GM12801 (cell line): ENCODE data around the gene DTHD1.

Source experiments
- CTCF ChIP-seq: IDR thresholded peaks from one replicate; pipeline ENCODE4 v1.5.1; 2011; ENCODE audit warnings: control low read depth; ENCODE audit not compliant: insufficient read length; ENCODE audit errors: extremely low read depth

The DTHD1 gene

GRCh38 chr4:36320117-36320896 lies 38.9 kb downstream of the DTHD1 start:
- no peak for TF ChIP-seq CTCF

GRCh38 chr4:36321176-36321575 lies 39.8 kb downstream of the DTHD1 start:
- TF ChIP-seq CTCF: no peak

GRCh38 chr4:36322921-36323354 lies 41.5 kb downstream of the DTHD1 start:
- TF ChIP-seq CTCF: no peak

- no peak for TF ChIP-seq CTCF
Measured at GRCh38 chr4:36323816-36324419, 42.5 kb downstream of the DTHD1 start.

GRCh38 chr4:36324808-36325207 lies 43.4 kb downstream of the DTHD1 start:
- TF ChIP-seq CTCF: no peak

GRCh38 chr4:36325499-36325898 lies 44.1 kb downstream of the DTHD1 start:
- TF ChIP-seq CTCF: no peak

- no peak for TF ChIP-seq CTCF
Measured at GRCh38 chr4:36325926-36326325, 44.5 kb downstream of the DTHD1 start.
